GM12878 (cell line): ENCODE data around the gene OOEP. TPM values are rescaled to one million over a fixed set of nuclear protein-coding genes. Genes with fewer than 3 reads are reported as not detected.

ENCODE experiments used
- ATAC-seq: fragments of 200-7000 bp; cut with Tn5 transposase; 3 replicates; pipeline ENCODE4 v1.9.1; 2020; ENCODE audit warnings: mild to moderate bottlenecking, moderate library complexity
- BruUV-seq: library from RNA; stranded (reverse); fragments of 400-500 nt; replicated peaks from 2 replicates; lab custom pipeline; 2021; lab: Mats Ljungman, UMichigan
- CTCF ChIA-PET: fragments of 300-600 bp; sonication (Branson Sonifier 250); formaldehyde crosslinking; extraction: SDS; loops from one replicate; lab custom pipeline; 2021; ENCODE audit warnings: inconsistent platforms; lab: Yijun Ruan, JAX
- POLR2A ChIA-PET: fragments of 350-600 bp; formaldehyde crosslinking; extraction: SDS; loops from one replicate; lab custom pipeline; 2021; ENCODE audit warnings: inconsistent platforms; lab: Charles Lee
- RAD21 ChIA-PET: fragments of 300-600 bp; sonication (Branson Sonifier 250); formaldehyde crosslinking; loops from one replicate; lab custom pipeline; 2023; ENCODE audit warnings: antibody characterized with exemption; ENCODE audit not compliant: unreplicated experiment; lab: Charles Lee
- SMC1A ChIA-PET: fragments of 300-600 bp; sonication (Branson Sonifier 250); formaldehyde crosslinking; loops from one replicate; lab custom pipeline; 2023; ENCODE audit not compliant: unreplicated experiment, uncharacterized antibody; lab: Charles Lee
- DNase-seq: peaks from one replicate; pipeline ENCODE4 v3.0.0-alpha.2; 2011; ENCODE audit warnings: low read depth, low spot score
- FAIRE-seq: peaks from 3 replicates; lab custom pipeline; 2011; peaks lifted over from hg19 to GRCh38; lab: Jason Lieb, UNC
- H2AFZ ChIP-seq: 2 replicates; pipeline ENCODE4 v1.6.0; 2011; ENCODE audit warnings: low read depth, low read length, control low read depth; ENCODE audit not compliant: control insufficient read depth
- H3K27ac ChIP-seq: 2 replicates; pipeline ENCODE4 v1.5.1; 2011; ENCODE audit warnings: control low read depth; ENCODE audit not compliant: control insufficient read depth, insufficient read depth
- H3K27me3 ChIP-seq, 2 experiments: replicated peaks in 1 of 2; 2 replicates each; pipeline versions ENCODE4 v1.6.0 to v1.6.1; 2011; ENCODE audit warnings: low read length in 1 of 2; ENCODE audit not compliant: control insufficient read depth in 2 of 2, insufficient read depth in 2 of 2
- H3K36me3 ChIP-seq, 2 experiments: 2 replicates each; pipeline ENCODE4 v1.5.1; 2011; ENCODE audit warnings: low read length in 1 of 2; ENCODE audit not compliant: control insufficient read depth in 2 of 2, insufficient read depth in 2 of 2
- H3K4me1 ChIP-seq: 2 replicates; pipeline ENCODE4 v1.6.1; 2011; ENCODE audit warnings: mild to moderate bottlenecking, low read length, moderate library complexity, mixed read lengths; ENCODE audit not compliant: control insufficient read depth, insufficient read depth
- H3K4me2 ChIP-seq: 2 replicates; pipeline ENCODE4 v1.6.0; 2011; ENCODE audit warnings: control low read depth; ENCODE audit not compliant: control insufficient read depth, insufficient read depth
- H3K4me3 ChIP-seq: fragments of 200-600 bp; sonication (generic); 2 replicates; pipeline ENCODE4 v1.5.1; 2016
- H3K79me2 ChIP-seq: 2 replicates; pipeline ENCODE4 v1.6.0; 2011; ENCODE audit warnings: low read length; ENCODE audit not compliant: control insufficient read depth, insufficient read depth
- H3K9ac ChIP-seq: 2 replicates; pipeline ENCODE4 v1.8.0; 2011; ENCODE audit warnings: low read length, control low read depth, mixed read lengths; ENCODE audit not compliant: control insufficient read depth, insufficient read depth
- H3K9me3 ChIP-seq: replicated peaks from 3 replicates; pipeline ENCODE4 v1.5.1; 2011; ENCODE audit warnings: mild to moderate bottlenecking, low read length; ENCODE audit not compliant: control insufficient read depth, insufficient read depth
- H4K20me1 ChIP-seq: 2 replicates; pipeline ENCODE4 v1.6.0; 2011; ENCODE audit not compliant: control insufficient read depth, insufficient read depth
- BMI1 ChIP-seq: fragments of 450-650 bp; IDR thresholded peaks from 2 replicates; pipeline ENCODE4 v1.6.1; 2016; ENCODE audit warnings: mild to moderate bottlenecking, moderate library complexity, borderline replicate concordance
- CEBPB ChIP-seq, 2 experiments: fragments of 150-350 bp in 1 of 2; IDR thresholded peaks; 2 replicates each; pipeline ENCODE4 v1.6.1; 2012 to 2014; ENCODE audit warnings: low read depth in 2 of 2, low read length in 2 of 2, borderline replicate concordance in 1 of 2, inconsistent platforms in 1 of 2
- FOXM1 ChIP-seq: IDR thresholded peaks from 2 replicates; pipeline ENCODE4 v1.6.1; 2012; ENCODE audit warnings: low read depth, mild to moderate bottlenecking, inconsistent platforms, low read length, moderate library complexity
- GABPA ChIP-seq: IDR thresholded peaks from 2 replicates; pipeline ENCODE4 v1.6.1; 2014; ENCODE audit warnings: antibody characterized with exemption, low read depth, mild to moderate bottlenecking, inconsistent platforms
- HDAC2 ChIP-seq: fragments of 200-600 bp; sonication (generic); IDR thresholded peaks from 2 replicates; pipeline ENCODE4 v1.6.1; 2017
- MTA2 ChIP-seq: fragments of 450-650 bp; IDR thresholded peaks from 2 replicates; pipeline ENCODE4 v1.6.1; 2016; ENCODE audit warnings: low read depth, mild to moderate bottlenecking, moderate library complexity
- MTA3 ChIP-seq: IDR thresholded peaks from 2 replicates; pipeline ENCODE4 v1.6.1; 2012; ENCODE audit warnings: low read length, inconsistent platforms, borderline replicate concordance
- MYB ChIP-seq: fragments of 150-350 bp; IDR thresholded peaks from 2 replicates; pipeline ENCODE4 v1.6.1; 2014; ENCODE audit warnings: mild to moderate bottlenecking, low read depth, low read length, borderline replicate concordance
- POU2F2 ChIP-seq: IDR thresholded peaks from 3 replicates; pipeline ENCODE4 v1.6.1; 2011; ENCODE audit warnings: low read depth, mild to moderate bottlenecking, low read length, borderline replicate concordance
- RUNX3 ChIP-seq: IDR thresholded peaks from 2 replicates; pipeline ENCODE4 v1.6.1; 2012; ENCODE audit warnings: low read length, inconsistent platforms
- SMC3 ChIP-seq: IDR thresholded peaks from 2 replicates; pipeline ENCODE4 v1.6.1; 2011; ENCODE audit warnings: low read length, improper control_type of control experiment, borderline replicate concordance
- SRF ChIP-seq, 2 experiments: IDR thresholded peaks; 2 replicates each; pipeline ENCODE4 v1.6.1; 2011; ENCODE audit warnings: low read depth in 2 of 2, low read length in 2 of 2, mild to moderate bottlenecking in 1 of 2, moderate library complexity in 1 of 2
- SUZ12 ChIP-seq: fragments of 200-600 bp; sonication (generic); IDR thresholded peaks from one replicate; pipeline ENCODE4 v1.6.1; 2018; ENCODE audit warnings: antibody characterized with exemption, mild to moderate bottlenecking; ENCODE audit not compliant: unreplicated experiment
- TCF3 ChIP-seq: IDR thresholded peaks from 2 replicates; pipeline ENCODE4 v1.6.1; 2012; ENCODE audit warnings: low read depth, mild to moderate bottlenecking, low read length, borderline replicate concordance; ENCODE audit not compliant: insufficient read depth
- TCF7 ChIP-seq: IDR thresholded peaks from 2 replicates; pipeline ENCODE4 v1.6.1; 2014; ENCODE audit warnings: antibody characterized with exemption, borderline replicate concordance
- ZNF622 ChIP-seq: fragments of 450-650 bp; IDR thresholded peaks from 2 replicates; pipeline ENCODE4 v1.6.1; 2017; ENCODE audit warnings: mild to moderate bottlenecking, inconsistent platforms
- WGBS: methylation state at CpG from one replicate; pipeline ENCODE4 v1.1.6; 2016; ENCODE audit warnings: low lambda C conversion rate; ENCODE audit not compliant: insufficient replicate concordance, insufficient coverage; ENCODE audit errors: missing lambda C conversion rate; 5-methylcytosine and 5-hydroxymethylcytosine counted together
- in situ Hi-C: fragments of 300-500 bp; cut with MboI; formaldehyde crosslinking; loops from 9 replicates; pipeline ENCODE4 v1.14.3; 2018; ENCODE audit warnings: mixed read lengths
- intact Hi-C: fragments of 100-400 bp; cut with micrococcal nuclease; formaldehyde crosslinking; loops from one replicate; pipeline ENCODE4 v1.14.2; 2022; ENCODE audit not compliant: unreplicated experiment
- polyA plus RNA-seq, 11 experiments: library from polyadenylated mRNA; depleted of rRNA in 4 of 11; unstranded in 6 of 11; stranded (reverse) in 5 of 11; fragments of >200 nt; fragmentation: Nextera tagmentation in 4 of 11; fragmentation: Illumina TruSeq in 1 of 11; extraction: Ambion mirVana in 4 of 11; extraction: Trizol in 1 of 11; gene quantifications; 1 replicate in 1 of 11; 2 replicates in 10 of 11; pipeline versions ENCODE4 v1.2.1 to v1.2.3, GENCODE V29; 2011 to 2016; ENCODE audit warnings: inconsistent platforms in 2 of 11, missing spikeins in 2 of 11, low read depth in 1 of 11
- total RNA-seq, 4 experiments: library from RNA; depleted of rRNA in 3 of 4; stranded (reverse); fragments of >200 nt in 3 of 4; fragmentation: Illumina TruSeq in 1 of 4; extraction: Trizol in 1 of 4; gene quantifications; 2 replicates each; pipeline versions ENCODE4 v1.2.1 to v1.2.3, GENCODE V29; 2013 to 2021
- TF ChIP-seq, protein P1 (sequence below): fragments of 450-650 bp; IDR thresholded peaks from 2 replicates; pipeline ENCODE4 v1.6.1; 2017; ENCODE audit warnings: low read depth, mild to moderate bottlenecking, moderate library complexity
- TF ChIP-seq, protein P2 (sequence below): fragments of 450-650 bp; IDR thresholded peaks from 2 replicates; pipeline ENCODE4 v1.6.1; 2016; ENCODE audit warnings: mild to moderate bottlenecking

OOEP gene
- total and polyA plus RNA-seq, 10 of the 15 experiments (the other 5 are each of a cell fraction or from before 2014, with no cell fraction given) = 0.08 TPM; not detected in 9

DNA sequence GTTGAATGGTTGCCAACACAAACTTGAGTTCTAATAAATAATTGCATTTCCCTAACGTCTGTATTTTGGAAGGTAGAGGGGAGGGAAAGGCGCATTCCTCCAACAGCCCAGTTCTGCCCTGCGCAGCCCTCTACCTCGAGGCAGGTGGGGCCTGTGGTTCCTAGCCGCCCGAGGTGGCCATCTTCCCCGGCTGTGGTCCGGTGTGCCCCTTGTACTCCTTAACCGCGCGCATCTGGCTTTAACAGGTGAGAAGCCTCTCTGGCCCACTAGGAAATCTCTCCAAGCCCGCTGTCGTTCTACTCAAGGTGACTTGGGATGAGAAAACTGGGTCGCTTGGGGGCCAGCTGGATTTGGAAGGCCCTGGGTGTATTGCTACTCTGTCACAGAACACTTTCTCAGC, 5.6 kb downstream of the OOEP start (continued):
- TF ChIP-seq, protein P1, sequence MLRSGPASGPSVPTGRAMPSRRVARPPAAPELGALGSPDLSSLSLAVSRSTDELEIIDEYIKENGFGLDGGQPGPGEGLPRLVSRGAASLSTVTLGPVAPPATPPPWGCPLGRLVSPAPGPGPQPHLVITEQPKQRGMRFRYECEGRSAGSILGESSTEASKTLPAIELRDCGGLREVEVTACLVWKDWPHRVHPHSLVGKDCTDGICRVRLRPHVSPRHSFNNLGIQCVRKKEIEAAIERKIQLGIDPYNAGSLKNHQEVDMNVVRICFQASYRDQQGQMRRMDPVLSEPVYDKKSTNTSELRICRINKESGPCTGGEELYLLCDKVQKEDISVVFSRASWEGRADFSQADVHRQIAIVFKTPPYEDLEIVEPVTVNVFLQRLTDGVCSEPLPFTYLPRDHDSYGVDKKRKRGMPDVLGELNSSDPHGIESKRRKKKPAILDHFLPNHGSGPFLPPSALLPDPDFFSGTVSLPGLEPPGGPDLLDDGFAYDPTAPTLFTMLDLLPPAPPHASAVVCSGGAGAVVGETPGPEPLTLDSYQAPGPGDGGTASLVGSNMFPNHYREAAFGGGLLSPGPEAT = no peak
- TF ChIP-seq HDAC2 = no peak
- TF ChIP-seq SRF (IDR thresholded peaks at IDR 0.05; ENCODE audit: low read depth in 2 of 2, low read length in 2 of 2) = no peak
- TF ChIP-seq SMC3 = no peak
- no peak for TF ChIP-seq MYB
- TF ChIP-seq, all 136 proteins: peak for 0

- Histone ChIP-seq H3K27ac (no peak overlapping the region), H3K4me1 (no peaks in the 10 kb centered on the region), H3K9ac (no peak overlapping the region), H3K36me3 (no peaks in the 10 kb centered on the region), H3K4me2 (no peak overlapping the region), H3K9me3 (no peaks in the 10 kb centered on the region), H2AFZ (no peak overlapping the region)
- ChIA-PET SMC1A (no interaction called here), RAD21 (no interaction called here), CTCF (no interaction called here)
- WGBS = 64% methylated on average over 23 of the region's 23 CpGs
- ATAC-seq = no peak
- no TSS peak for BruUV-seq
- intact Hi-C loops = no loop called here
- in situ Hi-C loops = no loop called here
- no peak for TF ChIP-seq BMI1
- TF ChIP-seq TCF7 = no peak
- TF ChIP-seq ZNF622 = no peak
- no peak for TF ChIP-seq GABPA
- TF ChIP-seq FOXM1 = no peak
- no peak for TF ChIP-seq CEBPB (IDR thresholded peaks at IDR 0.05; ENCODE audit: borderline replicate concordance in 1 of 2, low read depth in 2 of 2, low read length in 2 of 2)
- TF ChIP-seq POU2F2 = no peak
- no peak for TF ChIP-seq TCF3
- TF ChIP-seq SUZ12 = no peak
- TF ChIP-seq, protein P2, sequence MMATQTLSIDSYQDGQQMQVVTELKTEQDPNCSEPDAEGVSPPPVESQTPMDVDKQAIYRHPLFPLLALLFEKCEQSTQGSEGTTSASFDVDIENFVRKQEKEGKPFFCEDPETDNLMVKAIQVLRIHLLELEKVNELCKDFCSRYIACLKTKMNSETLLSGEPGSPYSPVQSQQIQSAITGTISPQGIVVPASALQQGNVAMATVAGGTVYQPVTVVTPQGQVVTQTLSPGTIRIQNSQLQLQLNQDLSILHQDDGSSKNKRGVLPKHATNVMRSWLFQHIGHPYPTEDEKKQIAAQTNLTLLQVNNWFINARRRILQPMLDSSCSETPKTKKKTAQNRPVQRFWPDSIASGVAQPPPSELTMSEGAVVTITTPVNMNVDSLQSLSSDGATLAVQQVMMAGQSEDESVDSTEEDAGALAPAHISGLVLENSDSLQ = no peak
- no peak for TF ChIP-seq MTA2
- no peak for TF ChIP-seq RUNX3
- no peak for TF ChIP-seq MTA3
- TF ChIP-seq, all 136 proteins: peak for 0
- Histone ChIP-seq H3K79me2 (no peaks in the 10 kb centered on the region), H4K20me1 (no peaks in the 10 kb centered on the region), H3K27me3 (0 out of 4 replicates have a peak, but pooled peaks cover 0 to 3% of the 10 kb centered on the region in 2 experiments), H3K4me3 (no peak overlapping the region)
- DNase-seq (no peak), FAIRE-seq (no peak)
- POLR2A ChIA-PET = no interaction called here
Observed at GRCh38 chr6:73363537-73363875, 6.2 kb downstream of the OOEP start.
